CD4-positive, alpha-beta T cell treated with Interleukin-4 for 4 hours (primary cell): Measurements from ENCODE around the gene NEDD9.

Experiments
- DNase-seq: peaks from one replicate; pipeline ENCODE4 v3.0.0-alpha.2; 2020

Gene NEDD9

DNA sequence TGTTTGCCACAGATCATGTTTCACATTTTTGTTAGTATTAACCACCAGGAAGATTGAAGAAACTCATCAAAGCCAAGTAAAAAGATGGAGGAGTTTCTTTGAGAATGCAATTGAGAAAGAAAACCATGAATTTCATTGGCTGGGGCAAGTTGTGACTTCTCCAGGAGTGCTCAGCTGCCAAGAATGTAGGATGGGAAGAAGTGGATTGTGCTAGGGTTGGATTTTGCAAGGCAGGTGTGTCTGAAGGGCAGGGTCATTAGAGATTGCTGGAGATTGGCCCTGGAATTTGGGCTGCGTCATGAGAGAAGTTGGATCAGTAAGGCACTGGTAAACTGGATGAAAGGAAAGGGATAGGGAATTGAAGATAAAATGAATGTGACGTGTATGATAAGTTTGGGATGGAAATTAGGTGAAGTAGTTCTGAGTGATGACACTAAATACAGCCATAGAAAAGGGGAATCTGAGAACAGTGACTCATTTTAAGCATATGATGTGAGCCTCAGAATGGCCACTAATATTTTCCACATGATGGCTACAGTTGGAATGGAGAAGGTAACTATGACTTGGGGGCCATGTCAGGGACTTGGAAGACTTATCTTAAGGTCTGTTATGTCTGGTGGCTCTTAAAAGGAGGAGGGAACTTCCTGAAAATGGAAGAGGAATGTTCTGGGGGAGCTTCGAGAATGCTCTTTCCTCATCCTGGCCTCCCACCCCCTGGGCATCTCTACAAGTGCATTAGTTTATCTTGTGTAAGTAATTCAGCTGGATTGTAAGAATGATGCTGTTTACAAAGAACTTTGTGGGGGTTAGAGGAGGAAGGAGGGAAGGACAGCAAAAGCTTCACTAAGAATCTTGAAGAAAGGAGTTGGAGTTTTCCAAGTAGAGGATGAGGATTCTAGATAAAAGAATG lies 93.2 kb downstream of the NEDD9 start:
- no peak for DNase-seq

DNA sequence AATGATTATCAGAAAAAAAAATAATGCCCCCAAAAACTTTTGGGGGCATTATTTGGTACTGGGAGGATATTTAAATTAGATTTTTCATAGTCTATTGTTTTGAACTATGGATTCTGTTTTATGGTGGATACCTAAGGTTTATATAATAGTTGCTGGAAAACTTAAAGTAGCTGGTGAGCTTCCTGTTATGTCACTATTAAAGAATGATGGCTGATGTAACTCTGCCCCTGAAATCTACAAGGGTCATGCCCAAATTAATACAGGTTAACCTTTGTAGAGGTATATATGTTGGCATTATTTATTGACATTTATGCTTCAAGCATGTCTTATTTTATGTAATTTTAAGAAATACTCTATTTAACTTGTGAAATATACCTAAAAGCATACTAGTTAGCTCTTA lies 95.7 kb downstream of the NEDD9 start:
- DNase-seq, result no peak
